DND-41 (cell line): ENCODE measurements around the gene DPYD.
A peak's percentile ranks its signal among the peaks of the same experiment; 100 is the strongest.

ENCODE experiments used
- ATAC-seq: fragments of 200-7000 bp; cut with Tn5 transposase; 3 replicates; pipeline ENCODE4 v1.9.1; 2021; ENCODE audit warnings: low read depth; ENCODE audit not compliant: insufficient read depth
- DNase-seq: peaks from one replicate; pipeline ENCODE4 v3.0.0-alpha.2; 2020
- H2AFZ ChIP-seq: 2 replicates; pipeline ENCODE4 v1.6.0; 2012; ENCODE audit warnings: low read depth, low read length
- H3K27ac ChIP-seq: 2 replicates; pipeline ENCODE4 v1.5.1; 2012; ENCODE audit warnings: low read length, inconsistent platforms
- H3K27me3 ChIP-seq: fragments of 200-600 bp; sonication (generic); 2 replicates; pipeline ENCODE4 v1.6.0; 2012; ENCODE audit warnings: low read length, mild to moderate bottlenecking, inconsistent platforms; ENCODE audit not compliant: insufficient read depth, poor library complexity
- H3K36me3 ChIP-seq: 2 replicates; pipeline ENCODE4 v1.5.1; 2012; ENCODE audit warnings: low read length, inconsistent platforms; ENCODE audit not compliant: insufficient read depth
- H3K4me1 ChIP-seq: 2 replicates; pipeline ENCODE4 v1.5.1; 2012; ENCODE audit warnings: mild to moderate bottlenecking, low read length; ENCODE audit not compliant: insufficient read depth
- H3K4me2 ChIP-seq: 2 replicates; pipeline ENCODE4 v1.6.0; 2012; ENCODE audit warnings: mild to moderate bottlenecking, moderate library complexity, low read length, inconsistent platforms; ENCODE audit not compliant: insufficient read depth
- H3K4me3 ChIP-seq, 2 experiments: fragments of 200-600 bp in 1 of 2; shearing (Covaris generic) in 1 of 2; 2 replicates each; pipeline ENCODE4 v1.5.1; 2012 to 2016; ENCODE audit warnings: inconsistent platforms in 2 of 2, low read length in 2 of 2, mild to moderate bottlenecking in 2 of 2, low read depth in 1 of 2, moderate library complexity in 1 of 2
- H3K79me2 ChIP-seq: 2 replicates; pipeline ENCODE4 v1.6.0; 2012; ENCODE audit warnings: low read length, inconsistent platforms; ENCODE audit not compliant: insufficient read depth
- H3K9ac ChIP-seq: 2 replicates; pipeline ENCODE4 v1.6.0; 2012; ENCODE audit warnings: low read depth, mild to moderate bottlenecking, inconsistent platforms, low read length, moderate library complexity
- H3K9me3 ChIP-seq: 2 replicates; pipeline ENCODE4 v1.5.1; 2012; ENCODE audit warnings: low read length, moderate library complexity, mild to moderate bottlenecking, inconsistent platforms; ENCODE audit not compliant: insufficient read depth, severe bottlenecking
- H4K20me1 ChIP-seq: 2 replicates; pipeline ENCODE4 v1.6.0; 2012; ENCODE audit warnings: low read length; ENCODE audit not compliant: insufficient read depth
- EZH2 ChIP-seq: IDR thresholded peaks from 3 replicates; pipeline ENCODE4 v1.6.1; 2012; ENCODE audit warnings: borderline replicate concordance, low read depth, mild to moderate bottlenecking, moderate library complexity, low read length, inconsistent platforms; ENCODE audit not compliant: severe bottlenecking
- TF ChIP-seq, protein P1 (sequence below): IDR thresholded peaks from 2 replicates; pipeline ENCODE4 v1.5.1; 2012; ENCODE audit warnings: borderline replicate concordance, low read length, moderate library complexity, mild to moderate bottlenecking; ENCODE audit not compliant: poor library complexity, severe bottlenecking; ENCODE audit errors: extremely low read depth

DPYD gene

GRCh38 chr1:97920276-97920831 lies 480 bp downstream of the DPYD start:
- peak overlapping the region; percentile 98 for H3K27ac ChIP-seq
- H3K27me3 ChIP-seq, result no peaks in the 10 kb centered on the region
- H3K9me3 ChIP-seq, result no peaks in the 10 kb centered on the region
- peak overlapping the region; percentile 93 for H3K9ac ChIP-seq
- ATAC-seq, result peak; percentile 31
- no peak for DNase-seq
- peak overlapping the region; percentile 78 to 90 for H3K4me3 ChIP-seq
- H2AFZ ChIP-seq, result peak overlapping the region; percentile 81
- no peaks in the 10 kb centered on the region; the same call in 1 of the 2 replicates for H3K36me3 ChIP-seq
- TF ChIP-seq, protein P1, sequence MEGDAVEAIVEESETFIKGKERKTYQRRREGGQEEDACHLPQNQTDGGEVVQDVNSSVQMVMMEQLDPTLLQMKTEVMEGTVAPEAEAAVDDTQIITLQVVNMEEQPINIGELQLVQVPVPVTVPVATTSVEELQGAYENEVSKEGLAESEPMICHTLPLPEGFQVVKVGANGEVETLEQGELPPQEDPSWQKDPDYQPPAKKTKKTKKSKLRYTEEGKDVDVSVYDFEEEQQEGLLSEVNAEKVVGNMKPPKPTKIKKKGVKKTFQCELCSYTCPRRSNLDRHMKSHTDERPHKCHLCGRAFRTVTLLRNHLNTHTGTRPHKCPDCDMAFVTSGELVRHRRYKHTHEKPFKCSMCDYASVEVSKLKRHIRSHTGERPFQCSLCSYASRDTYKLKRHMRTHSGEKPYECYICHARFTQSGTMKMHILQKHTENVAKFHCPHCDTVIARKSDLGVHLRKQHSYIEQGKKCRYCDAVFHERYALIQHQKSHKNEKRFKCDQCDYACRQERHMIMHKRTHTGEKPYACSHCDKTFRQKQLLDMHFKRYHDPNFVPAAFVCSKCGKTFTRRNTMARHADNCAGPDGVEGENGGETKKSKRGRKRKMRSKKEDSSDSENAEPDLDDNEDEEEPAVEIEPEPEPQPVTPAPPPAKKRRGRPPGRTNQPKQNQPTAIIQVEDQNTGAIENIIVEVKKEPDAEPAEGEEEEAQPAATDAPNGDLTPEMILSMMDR, result no peak
- TF ChIP-seq EZH2, result no peak
- no peaks in the 10 kb centered on the region for H4K20me1 ChIP-seq
- peaks cover 49% of the 10 kb centered on the region for H3K4me1 ChIP-seq
- peaks cover 54% of the 10 kb centered on the region for H3K79me2 ChIP-seq
- H3K4me2 ChIP-seq, result peak overlapping the region; percentile 66

DNA sequence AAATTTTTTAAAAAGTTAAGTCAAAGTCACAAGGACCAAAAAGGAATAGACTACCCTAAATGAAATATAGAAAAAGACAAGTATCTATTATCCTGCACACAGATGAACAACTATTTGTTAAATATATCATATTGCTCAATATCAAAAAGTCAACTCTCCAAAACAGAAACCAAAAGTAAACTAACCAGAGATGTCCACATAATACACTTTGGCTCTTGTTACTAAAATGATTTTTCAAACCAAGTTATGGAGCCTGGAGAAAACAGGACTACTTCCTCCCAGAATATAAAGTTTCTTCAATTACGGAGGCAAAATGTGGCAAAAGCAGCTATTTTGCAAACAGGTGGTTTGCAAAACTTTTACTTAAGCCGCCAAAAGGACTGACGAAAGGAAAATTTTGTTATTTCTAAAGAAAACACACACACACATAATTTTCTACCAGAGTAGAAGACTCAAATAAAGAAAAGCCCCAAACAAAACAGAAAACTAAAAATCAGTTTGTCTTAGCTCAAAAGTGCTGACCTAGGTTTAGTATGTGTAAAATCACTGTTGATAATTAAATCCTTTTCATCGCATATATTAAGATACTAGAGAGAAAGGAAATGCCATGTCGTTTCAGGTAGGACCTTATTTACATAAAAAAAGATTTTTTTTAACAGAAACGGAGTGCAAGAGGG lies 1.1 kb downstream of the DPYD start:
- DNase-seq (no peak), ATAC-seq (no peak)
- peak overlapping the region; percentile 93 for H3K9ac ChIP-seq
- no peaks in the 10 kb centered on the region for H4K20me1 ChIP-seq
- TF ChIP-seq, protein P1, result no peak
- TF ChIP-seq EZH2, result no peak
- no peaks in the 10 kb centered on the region for H3K9me3 ChIP-seq
- peak overlapping the region; percentile 81 for H2AFZ ChIP-seq
- H3K4me1 ChIP-seq, result peaks cover 55% of the 10 kb centered on the region
- peak overlapping the region; percentile 98 for H3K27ac ChIP-seq
- H3K36me3 ChIP-seq, result no peaks in the 10 kb centered on the region; the same call in 1 of the 2 replicates
- no peaks in the 10 kb centered on the region for H3K27me3 ChIP-seq
- peak overlapping the region; percentile 78 to 90 for H3K4me3 ChIP-seq
- H3K4me2 ChIP-seq, result peak overlapping the region; percentile 66
- H3K79me2 ChIP-seq, result peaks cover 61% of the 10 kb centered on the region

GRCh38 chr1:97918961-97919360 lies 1.9 kb downstream of the DPYD start:
- H3K27me3 ChIP-seq, result no peaks in the 10 kb centered on the region
- no peaks in the 10 kb centered on the region; the same call in 1 of the 2 replicates for H3K36me3 ChIP-seq
- H3K9me3 ChIP-seq, result no peaks in the 10 kb centered on the region
- TF ChIP-seq, protein P1, result no peak
- TF ChIP-seq EZH2, result no peak
- H2AFZ ChIP-seq, result no peak overlapping the region
- peak overlapping the region; percentile 66 for H3K4me2 ChIP-seq
- peaks cover 63% of the 10 kb centered on the region for H3K4me1 ChIP-seq
- H3K4me3 ChIP-seq, result peak overlapping the region; percentile 78 to 90; a peak in 3 of 4 replicates
- no peaks in the 10 kb centered on the region for H4K20me1 ChIP-seq
- H3K27ac ChIP-seq, result peak overlapping the region; percentile 98
- ATAC-seq, result no peak
- peak overlapping the region; percentile 93 for H3K9ac ChIP-seq
- H3K79me2 ChIP-seq, result peaks cover 68% of the 10 kb centered on the region
- DNase-seq, result no peak
